Measurements from ENCODE around the gene SBSN. TPM values are rescaled to one million over a fixed set of nuclear protein-coding genes. Genes with fewer than 3 reads are reported as not detected.

The SBSN gene
- total and polyA plus RNA-seq, 2 experiments from 2014 or later: 0.19 TPM; not detected in 1

DNA sequence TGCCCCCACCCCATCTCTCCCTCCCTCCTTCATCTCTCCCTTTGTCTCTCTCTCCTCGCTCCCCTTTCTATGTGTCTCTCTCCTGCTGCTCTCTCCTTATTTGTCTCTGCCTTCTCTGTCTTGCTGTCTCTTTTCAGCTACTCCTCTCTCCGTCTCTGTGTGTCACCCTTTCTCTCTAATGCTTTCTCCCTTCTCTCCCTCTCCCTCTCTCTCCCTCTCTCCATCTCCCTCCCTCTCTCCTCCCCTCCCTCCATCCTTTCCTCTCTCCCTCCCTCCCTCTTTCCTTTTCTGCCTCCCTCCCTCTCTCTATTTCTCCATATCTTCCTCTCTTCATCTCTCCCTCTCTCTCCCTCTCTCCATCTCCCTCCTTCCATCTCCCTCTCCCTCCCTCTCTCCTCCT is 34.7 kb upstream of the SBSN start:
- H3K9me3 ChIP-seq (ENCODE audit: low read depth): no peaks in the 10 kb centered on the region

DNA sequence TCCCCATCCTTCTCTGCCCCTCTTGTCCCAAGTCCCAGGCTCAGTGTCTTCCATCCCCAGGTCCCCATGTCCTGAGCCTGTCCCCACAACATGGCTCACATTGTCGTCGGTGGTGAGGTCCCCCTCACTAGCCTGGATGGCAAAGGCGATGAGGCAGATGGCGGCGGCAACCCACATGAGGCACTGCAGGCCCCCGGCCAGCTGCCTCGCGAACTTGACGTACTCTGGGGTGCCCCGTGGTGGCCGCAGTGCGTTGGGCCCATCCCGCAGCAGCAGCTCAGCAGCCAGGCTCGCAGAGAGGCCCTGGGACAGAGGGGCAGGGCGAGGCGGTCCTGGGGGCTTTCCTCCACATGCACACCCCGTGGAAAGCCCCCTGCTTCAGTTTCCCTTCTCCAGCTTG is 34.2 kb upstream of the SBSN start:
- Histone ChIP-seq H3K27me3 (peaks cover 13% of the 10 kb centered on the region), H2AFZ (no peak overlapping the region), H3K9me2 (replicated peaks; ENCODE audit: insufficient read depth) (no peaks in the 10 kb centered on the region), H3K4me2 (no peak overlapping the region), H3K27ac (no peak overlapping the region), H3K4me3 (no peak overlapping the region), H3K36me3 (replicated peaks; ENCODE audit: insufficient read depth, low read depth) (no peaks in the 10 kb centered on the region), H4K20me1 (ENCODE audit: insufficient read depth, poor library complexity, severe bottlenecking) (no peaks in the 10 kb centered on the region), H3K79me2 (no peaks in the 10 kb centered on the region), H3K4me1 (ENCODE audit: insufficient read depth) (peaks cover 3% of the 10 kb centered on the region), H3K9me3 (ENCODE audit: low read depth) (no peaks in the 10 kb centered on the region)
- TF ChIP-seq, protein P1, sequence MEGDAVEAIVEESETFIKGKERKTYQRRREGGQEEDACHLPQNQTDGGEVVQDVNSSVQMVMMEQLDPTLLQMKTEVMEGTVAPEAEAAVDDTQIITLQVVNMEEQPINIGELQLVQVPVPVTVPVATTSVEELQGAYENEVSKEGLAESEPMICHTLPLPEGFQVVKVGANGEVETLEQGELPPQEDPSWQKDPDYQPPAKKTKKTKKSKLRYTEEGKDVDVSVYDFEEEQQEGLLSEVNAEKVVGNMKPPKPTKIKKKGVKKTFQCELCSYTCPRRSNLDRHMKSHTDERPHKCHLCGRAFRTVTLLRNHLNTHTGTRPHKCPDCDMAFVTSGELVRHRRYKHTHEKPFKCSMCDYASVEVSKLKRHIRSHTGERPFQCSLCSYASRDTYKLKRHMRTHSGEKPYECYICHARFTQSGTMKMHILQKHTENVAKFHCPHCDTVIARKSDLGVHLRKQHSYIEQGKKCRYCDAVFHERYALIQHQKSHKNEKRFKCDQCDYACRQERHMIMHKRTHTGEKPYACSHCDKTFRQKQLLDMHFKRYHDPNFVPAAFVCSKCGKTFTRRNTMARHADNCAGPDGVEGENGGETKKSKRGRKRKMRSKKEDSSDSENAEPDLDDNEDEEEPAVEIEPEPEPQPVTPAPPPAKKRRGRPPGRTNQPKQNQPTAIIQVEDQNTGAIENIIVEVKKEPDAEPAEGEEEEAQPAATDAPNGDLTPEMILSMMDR (IDR thresholded peaks at IDR 0.05; ENCODE audit: poor library complexity): no peak
- no peak for TF ChIP-seq EZH2 (IDR thresholded peaks at IDR 0.05; ENCODE audit: borderline replicate concordance)
- no peak for TF ChIP-seq EZH2phosphoT487 (IDR thresholded peaks at IDR 0.05; ENCODE audit: low read depth, severe bottlenecking, unreplicated experiment)
- WGBS (ENCODE audit: low lambda C conversion rate, missing lambda C conversion rate): 72% methylated on average over 16 of the region's 17 CpGs
- DNase-seq (ENCODE audit: low spot score): no peak

More for the DNA sequence above, 34.7 kb upstream of the SBSN start:
- Histone ChIP-seq H3K4me2 (no peak overlapping the region), H3K4me3 (no peak overlapping the region), H2AFZ (no peak overlapping the region), H3K79me2 (no peaks in the 10 kb centered on the region), H3K9me2 (replicated peaks; ENCODE audit: insufficient read depth) (no peaks in the 10 kb centered on the region), H3K27ac (no peak overlapping the region), H3K36me3 (replicated peaks; ENCODE audit: insufficient read depth, low read depth) (no peaks in the 10 kb centered on the region), H4K20me1 (ENCODE audit: insufficient read depth, poor library complexity, severe bottlenecking) (no peaks in the 10 kb centered on the region), H3K4me1 (ENCODE audit: insufficient read depth) (peaks cover 2% of the 10 kb centered on the region), H3K27me3 (peaks cover 13% of the 10 kb centered on the region)
- WGBS (ENCODE audit: low lambda C conversion rate, missing lambda C conversion rate): no CpG with 5 or more reads among the region's 2 CpGs
- no peak for DNase-seq (ENCODE audit: low spot score)
- TF ChIP-seq, protein P1 (IDR thresholded peaks at IDR 0.05; ENCODE audit: poor library complexity): no peak
- TF ChIP-seq EZH2phosphoT487 (IDR thresholded peaks at IDR 0.05; ENCODE audit: low read depth, severe bottlenecking, unreplicated experiment) (no peak), EZH2 (IDR thresholded peaks at IDR 0.05; ENCODE audit: borderline replicate concordance) (no peak)

DNA sequence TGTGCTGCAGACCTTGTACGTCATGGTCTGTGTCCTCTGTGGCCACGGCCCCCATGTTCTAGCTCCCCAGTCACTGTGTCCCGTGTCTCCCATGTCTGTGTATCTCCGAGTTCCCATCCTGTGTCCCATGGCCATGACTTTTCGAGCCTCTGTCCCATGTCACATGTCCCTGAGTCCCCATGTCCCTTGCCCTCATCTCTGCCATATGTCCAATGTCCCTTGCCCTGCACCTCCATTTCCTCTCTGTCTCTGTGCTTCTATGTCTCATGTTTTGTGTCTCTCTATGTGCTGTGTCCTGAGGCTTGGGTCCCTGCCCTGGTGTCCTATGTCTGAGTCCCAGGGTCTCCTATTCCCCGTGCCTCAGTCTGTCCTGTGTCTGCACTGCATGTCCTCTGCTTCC is 33.3 kb upstream of the SBSN start:
- no peaks in the 10 kb centered on the region for H3K9me3 ChIP-seq (ENCODE audit: low read depth)
- peaks cover 13% of the 10 kb centered on the region for H3K27me3 ChIP-seq
- no peaks in the 10 kb centered on the region for H3K36me3 ChIP-seq (replicated peaks; ENCODE audit: insufficient read depth, low read depth)
- no peak overlapping the region for H3K27ac ChIP-seq
- no peaks in the 10 kb centered on the region for H4K20me1 ChIP-seq (ENCODE audit: insufficient read depth, poor library complexity, severe bottlenecking)
- H3K4me2 ChIP-seq: no peak overlapping the region
- no peak overlapping the region for H3K4me3 ChIP-seq
- H2AFZ ChIP-seq: no peak overlapping the region
- no peaks in the 10 kb centered on the region for H3K79me2 ChIP-seq
- DNase-seq (ENCODE audit: low spot score): no peak
- H3K4me1 ChIP-seq (ENCODE audit: insufficient read depth): peaks cover 3% of the 10 kb centered on the region
- WGBS (ENCODE audit: low lambda C conversion rate, missing lambda C conversion rate): 86% methylated on average over 6 of the region's 6 CpGs
- no peaks in the 10 kb centered on the region for H3K9me2 ChIP-seq (replicated peaks; ENCODE audit: insufficient read depth)
- TF ChIP-seq EZH2phosphoT487 (IDR thresholded peaks at IDR 0.05; ENCODE audit: low read depth, severe bottlenecking, unreplicated experiment) (no peak), EZH2 (IDR thresholded peaks at IDR 0.05; ENCODE audit: borderline replicate concordance) (no peak)
- TF ChIP-seq, protein P1 (IDR thresholded peaks at IDR 0.05; ENCODE audit: poor library complexity): no peak

DNA sequence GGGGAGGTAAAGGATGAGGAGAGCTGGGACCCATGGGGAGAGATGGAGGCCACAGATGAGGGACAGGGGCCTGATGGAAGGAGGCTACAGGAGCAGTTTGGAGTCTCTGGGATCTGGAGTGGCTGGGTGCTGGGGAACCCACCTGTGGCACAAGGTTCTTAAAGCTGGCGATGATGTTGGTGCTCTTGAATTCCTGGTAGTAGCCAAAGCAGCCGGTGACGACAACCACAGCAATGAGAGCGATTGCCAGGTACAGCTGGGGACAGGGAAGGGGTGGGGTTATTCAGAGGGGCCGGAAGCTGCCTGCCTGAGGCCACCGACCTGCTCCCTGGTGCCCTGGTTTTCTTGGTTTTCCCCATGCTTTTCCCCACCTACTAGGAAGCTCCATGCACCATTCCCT is 32.6 kb upstream of the SBSN start:
- Histone ChIP-seq H3K4me1 (ENCODE audit: insufficient read depth) (peaks cover 3% of the 10 kb centered on the region), H3K79me2 (no peaks in the 10 kb centered on the region), H3K27ac (no peak overlapping the region), H3K4me3 (no peak overlapping the region), H4K20me1 (ENCODE audit: insufficient read depth, poor library complexity, severe bottlenecking) (no peaks in the 10 kb centered on the region), H3K36me3 (replicated peaks; ENCODE audit: insufficient read depth, low read depth) (no peaks in the 10 kb centered on the region), H3K4me2 (no peak overlapping the region), H2AFZ (no peak overlapping the region), H3K9me2 (replicated peaks; ENCODE audit: insufficient read depth) (no peaks in the 10 kb centered on the region), H3K9me3 (ENCODE audit: low read depth) (no peaks in the 10 kb centered on the region), H3K27me3 (peaks cover 13% of the 10 kb centered on the region)
- TF ChIP-seq EZH2 (IDR thresholded peaks at IDR 0.05; ENCODE audit: borderline replicate concordance): no peak
- TF ChIP-seq, protein P1 (IDR thresholded peaks at IDR 0.05; ENCODE audit: poor library complexity): no peak
- no peak for TF ChIP-seq EZH2phosphoT487 (IDR thresholded peaks at IDR 0.05; ENCODE audit: low read depth, severe bottlenecking, unreplicated experiment)
- peak; percentile 1 for DNase-seq (ENCODE audit: low spot score)
- WGBS (ENCODE audit: low lambda C conversion rate, missing lambda C conversion rate): 92% methylated on average over 5 of the region's 6 CpGs

All from hepatocyte (in vitro differentiated cells).